Measurements from ENCODE around the gene KIAA0319L.
"Not testable (repeated sequence)": the region's sequence is repeated elsewhere in the genome, so short reads cannot be mapped to it uniquely, and the experiment has no call there.

- not testable (repeated sequence) for TF ChIP-seq CTCF, POLR2A (IDR thresholded peaks at IDR 0.05)
These were observed 28.6 kb upstream of the KIAA0319L start for GRCh38 chr1:35585805-35586204.

Measured in uterus (tissue), 2 donors.